ENCODE data around the gene PTPRD.

The PTPRD gene

DNA sequence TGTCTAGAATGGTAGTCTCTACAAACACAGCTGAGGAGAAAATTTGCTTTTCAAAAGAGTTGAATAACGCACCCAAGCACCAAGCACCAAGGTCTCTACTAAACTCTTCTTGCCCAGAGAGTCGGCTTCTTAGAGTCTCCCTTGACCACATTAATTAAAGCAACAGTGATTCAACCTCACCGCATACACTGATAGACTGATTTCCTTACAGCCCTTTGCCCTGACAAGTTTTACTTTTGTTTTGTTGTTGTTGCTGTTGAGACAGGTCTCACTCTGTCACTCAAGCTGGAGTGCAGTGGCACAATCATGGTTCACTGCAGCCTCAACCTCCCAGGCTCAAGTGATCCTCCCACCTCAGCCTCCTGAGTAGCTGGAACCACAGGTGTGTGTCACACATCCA lies 1777.5 kb downstream of the PTPRD start:
- Histone ChIP-seq H3K4me1 (ENCODE audit: insufficient read depth, low read length) (peaks cover 3% of the 10 kb centered on the region), H2AFZ (ENCODE audit: low read depth, low read length) (no peak overlapping the region)

DNA sequence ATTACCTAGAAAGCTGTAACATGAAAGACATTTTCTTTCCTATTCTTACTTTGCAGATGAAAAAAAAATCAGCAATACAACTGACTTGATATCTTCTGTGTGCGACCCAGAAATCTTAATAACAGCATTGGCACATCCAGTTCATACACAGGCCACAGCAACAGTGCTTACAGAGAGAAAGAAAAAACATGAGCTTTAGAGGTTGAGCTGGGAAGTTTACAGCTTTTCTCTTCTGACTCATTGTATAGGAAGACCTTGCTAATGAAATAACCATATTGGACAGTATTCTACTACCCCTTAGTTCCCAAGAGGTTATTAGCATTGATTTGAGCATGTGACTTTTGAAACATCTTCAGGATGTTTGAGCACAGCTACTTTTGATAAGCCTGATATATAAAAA lies 1779.8 kb downstream of the PTPRD start:
- Histone ChIP-seq H3K27me3 (ENCODE audit: insufficient read depth, low read length) (no peaks in the 10 kb centered on the region), H2AFZ (ENCODE audit: low read depth, low read length) (no peak overlapping the region), H3K4me3 (ENCODE audit: low read length) (no peak overlapping the region), H3K4me1 (ENCODE audit: insufficient read depth, low read length) (peaks cover 3% of the 10 kb centered on the region), H3K9me3 (ENCODE audit: low read length) (no peaks in the 10 kb centered on the region), H3K36me3 (ENCODE audit: insufficient read depth, low read length) (no peaks in the 10 kb centered on the region)

More for the DNA sequence above, 1777.5 kb downstream of the PTPRD start:
- H3K9me3 ChIP-seq (ENCODE audit: low read length): no peaks in the 10 kb centered on the region
- H3K36me3 ChIP-seq (ENCODE audit: insufficient read depth, low read length): no peaks in the 10 kb centered on the region
- H3K27me3 ChIP-seq (ENCODE audit: insufficient read depth, low read length): no peaks in the 10 kb centered on the region
- H3K4me3 ChIP-seq (ENCODE audit: low read length): no peak overlapping the region

DNA sequence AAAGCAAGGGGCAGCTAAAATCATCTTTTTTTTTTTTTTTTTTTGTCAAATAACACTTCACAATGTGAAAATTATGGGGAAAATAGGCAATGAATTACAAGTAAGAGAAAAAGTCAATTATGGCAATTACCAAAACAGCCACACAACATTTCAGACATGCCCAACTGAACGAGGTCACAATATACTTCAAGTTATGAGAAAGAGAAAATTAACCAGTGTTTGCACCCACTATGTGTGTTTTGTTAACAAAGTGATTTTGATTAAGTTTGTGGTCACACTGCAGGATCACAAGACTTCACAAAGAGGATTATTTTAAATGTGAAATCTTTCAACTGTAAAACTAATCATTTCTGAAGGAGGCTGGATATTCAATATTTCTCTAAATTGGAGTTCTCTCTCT lies 1780.4 kb downstream of the PTPRD start:
- H2AFZ ChIP-seq (ENCODE audit: low read depth, low read length): no peak overlapping the region
- no peak overlapping the region for H3K4me3 ChIP-seq (ENCODE audit: low read length)
- H3K36me3 ChIP-seq (ENCODE audit: insufficient read depth, low read length): no peaks in the 10 kb centered on the region
- H3K27me3 ChIP-seq (ENCODE audit: insufficient read depth, low read length): no peaks in the 10 kb centered on the region
- H3K9me3 ChIP-seq (ENCODE audit: low read length): no peaks in the 10 kb centered on the region
- H3K4me1 ChIP-seq (ENCODE audit: insufficient read depth, low read length): peaks cover 3% of the 10 kb centered on the region

DNA sequence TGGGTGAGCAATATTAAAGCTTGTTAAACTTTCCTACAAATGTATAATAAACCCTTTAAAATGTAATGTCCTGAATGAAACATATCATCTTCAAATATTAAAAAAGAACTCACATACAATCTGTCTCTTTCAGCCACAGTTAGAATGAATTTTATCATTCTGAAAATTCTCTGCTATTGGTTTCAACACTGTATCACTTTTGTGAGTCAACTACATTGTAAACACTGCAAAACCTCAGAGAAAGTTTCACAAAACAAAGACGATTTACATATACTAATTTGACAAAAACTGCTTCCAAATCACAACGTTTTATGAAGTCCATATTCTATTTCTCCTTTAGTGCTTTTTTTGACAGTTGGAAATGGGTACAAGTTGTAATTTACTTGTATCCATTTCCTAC lies 1781.2 kb downstream of the PTPRD start:
- Histone ChIP-seq H3K36me3 (ENCODE audit: insufficient read depth, low read length) (no peaks in the 10 kb centered on the region), H3K4me1 (ENCODE audit: insufficient read depth, low read length) (peaks cover 3% of the 10 kb centered on the region), H3K4me3 (ENCODE audit: low read length) (no peak overlapping the region), H3K9me3 (ENCODE audit: low read length) (no peaks in the 10 kb centered on the region), H3K27me3 (ENCODE audit: insufficient read depth, low read length) (no peaks in the 10 kb centered on the region), H2AFZ (ENCODE audit: low read depth, low read length) (no peak overlapping the region)

DNA sequence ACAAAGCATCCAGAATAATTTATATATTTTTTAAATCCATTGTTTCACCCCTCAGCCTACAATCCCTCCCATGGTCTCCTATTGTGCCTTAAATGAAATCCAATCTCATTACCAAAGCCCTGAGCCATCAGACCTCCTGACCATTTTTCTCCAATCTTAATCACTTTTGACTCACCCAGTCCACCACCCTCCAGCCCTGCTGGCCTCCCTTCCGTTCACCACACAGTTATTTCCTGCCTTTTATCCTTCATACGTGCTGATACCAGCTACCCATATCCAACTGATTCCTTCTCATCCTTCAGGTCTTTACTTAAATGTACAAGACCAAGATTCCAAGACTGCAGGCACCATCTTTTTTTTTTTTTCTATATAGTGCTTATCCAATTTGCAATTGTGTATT lies 1786.5 kb downstream of the PTPRD start:
- no peak overlapping the region for H2AFZ ChIP-seq (ENCODE audit: low read depth, low read length)
- H3K36me3 ChIP-seq (ENCODE audit: insufficient read depth, low read length): no peaks in the 10 kb centered on the region
- H3K4me3 ChIP-seq (ENCODE audit: low read length): no peak overlapping the region
- no peaks in the 10 kb centered on the region for H3K9me3 ChIP-seq (ENCODE audit: low read length)
- peaks cover 14% of the 10 kb centered on the region for H3K4me1 ChIP-seq (ENCODE audit: insufficient read depth, low read length)
- no peaks in the 10 kb centered on the region for H3K27me3 ChIP-seq (ENCODE audit: insufficient read depth, low read length)

DNA sequence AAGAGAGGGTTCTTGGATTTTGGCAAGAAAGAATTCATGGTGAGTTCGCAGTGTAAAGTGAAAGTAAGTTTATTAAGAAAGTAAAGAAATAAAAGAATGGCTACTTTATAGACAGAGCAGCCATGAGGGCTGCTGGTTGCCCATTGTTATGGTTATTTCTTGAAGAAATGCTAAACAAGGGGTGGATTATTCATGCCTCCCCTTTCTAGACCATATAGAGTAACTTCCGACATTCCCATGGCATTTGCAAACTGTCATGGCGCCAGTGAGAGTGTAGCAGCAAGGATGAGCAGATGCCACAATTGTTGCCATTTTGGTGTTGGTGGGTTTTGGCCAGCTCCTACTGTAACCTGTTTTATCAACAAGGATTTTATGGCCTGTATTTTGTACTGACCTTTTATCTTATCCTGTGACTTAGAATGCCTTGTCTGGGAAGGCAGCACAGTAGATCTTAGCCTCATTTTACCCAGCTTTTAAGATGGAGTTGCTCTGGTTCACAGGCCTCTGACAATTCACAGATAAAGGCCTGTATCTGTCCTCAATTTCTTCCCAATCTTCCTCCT lies 1787.1 kb downstream of the PTPRD start:
- no peak overlapping the region for H3K4me3 ChIP-seq (ENCODE audit: low read length)
- no peaks in the 10 kb centered on the region for H3K27me3 ChIP-seq (ENCODE audit: insufficient read depth, low read length)
- H2AFZ ChIP-seq (ENCODE audit: low read depth, low read length): peak overlapping the region; percentile 21
- H3K36me3 ChIP-seq (ENCODE audit: insufficient read depth, low read length): no peaks in the 10 kb centered on the region
- H3K9me3 ChIP-seq (ENCODE audit: low read length): no peaks in the 10 kb centered on the region
- H3K4me1 ChIP-seq (ENCODE audit: insufficient read depth, low read length): peaks cover 14% of the 10 kb centered on the region

DNA sequence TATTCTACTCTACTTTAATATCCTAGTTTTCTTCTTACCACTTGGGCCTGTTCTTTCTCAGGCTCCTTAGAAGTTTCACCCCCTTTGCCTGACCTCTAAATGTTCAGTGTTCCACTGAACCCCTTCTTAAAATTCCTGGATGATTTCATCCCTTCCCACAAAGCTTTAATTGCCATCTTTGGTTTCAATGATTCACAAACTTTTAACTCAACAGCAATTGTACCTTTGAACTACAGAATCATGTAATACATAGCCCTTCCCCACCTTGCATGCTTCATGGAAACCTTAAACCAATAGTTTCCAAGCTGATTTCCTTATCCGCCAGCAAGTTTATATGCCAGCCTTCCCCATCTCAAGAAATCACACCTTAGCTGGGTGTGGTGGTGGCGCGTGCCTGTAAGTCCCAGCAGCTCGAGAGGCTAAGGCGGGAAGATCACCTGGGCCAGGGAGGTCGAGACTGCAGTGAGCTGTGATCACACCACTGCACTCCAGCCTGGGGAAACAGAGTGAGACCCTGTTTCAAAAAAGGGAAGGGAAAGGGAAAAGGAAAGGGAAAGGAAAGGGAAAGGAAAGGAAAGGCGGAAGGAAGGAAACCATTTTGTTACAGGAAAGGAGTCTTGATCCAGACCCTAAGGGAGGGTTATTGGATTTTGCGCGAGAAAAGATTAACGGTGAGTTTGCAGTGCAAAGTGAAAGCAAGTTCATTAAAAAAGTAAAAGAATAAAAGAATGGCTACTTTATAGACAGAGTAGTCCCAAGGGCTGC lies 1789.5 kb downstream of the PTPRD start:
- H3K9me3 ChIP-seq (ENCODE audit: low read length): no peaks in the 10 kb centered on the region
- H3K27me3 ChIP-seq (ENCODE audit: insufficient read depth, low read length): no peaks in the 10 kb centered on the region
- H3K36me3 ChIP-seq (ENCODE audit: insufficient read depth, low read length): no peaks in the 10 kb centered on the region
- no peak overlapping the region for H3K4me3 ChIP-seq (ENCODE audit: low read length)
- no peak overlapping the region for H2AFZ ChIP-seq (ENCODE audit: low read depth, low read length)
- peaks cover 14% of the 10 kb centered on the region for H3K4me1 ChIP-seq (ENCODE audit: insufficient read depth, low read length)

DNA sequence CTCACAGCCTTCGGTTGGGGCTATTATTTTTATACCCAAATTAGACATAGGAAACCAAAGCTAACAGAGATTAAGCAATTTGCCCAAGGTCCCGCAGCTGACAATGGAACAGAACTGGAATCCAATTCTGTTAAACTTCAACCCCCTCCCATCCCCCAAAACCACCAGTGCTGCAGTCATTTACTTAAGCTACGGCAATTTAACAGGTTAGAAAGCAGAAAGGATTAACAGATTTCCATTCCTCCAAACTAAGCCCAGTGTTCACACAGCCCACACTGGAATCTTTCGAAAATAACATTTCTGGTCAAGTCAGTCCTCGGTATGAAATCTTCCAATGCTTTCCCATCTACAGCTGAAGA lies 1790.2 kb downstream of the PTPRD start:
- H3K4me3 ChIP-seq (ENCODE audit: low read length): no peak overlapping the region
- H3K36me3 ChIP-seq (ENCODE audit: insufficient read depth, low read length): no peaks in the 10 kb centered on the region
- H3K9me3 ChIP-seq (ENCODE audit: low read length): no peaks in the 10 kb centered on the region
- H3K27me3 ChIP-seq (ENCODE audit: insufficient read depth, low read length): no peaks in the 10 kb centered on the region
- no peak overlapping the region for H2AFZ ChIP-seq (ENCODE audit: low read depth, low read length)
- peaks cover 14% of the 10 kb centered on the region for H3K4me1 ChIP-seq (ENCODE audit: insufficient read depth, low read length)

DNA sequence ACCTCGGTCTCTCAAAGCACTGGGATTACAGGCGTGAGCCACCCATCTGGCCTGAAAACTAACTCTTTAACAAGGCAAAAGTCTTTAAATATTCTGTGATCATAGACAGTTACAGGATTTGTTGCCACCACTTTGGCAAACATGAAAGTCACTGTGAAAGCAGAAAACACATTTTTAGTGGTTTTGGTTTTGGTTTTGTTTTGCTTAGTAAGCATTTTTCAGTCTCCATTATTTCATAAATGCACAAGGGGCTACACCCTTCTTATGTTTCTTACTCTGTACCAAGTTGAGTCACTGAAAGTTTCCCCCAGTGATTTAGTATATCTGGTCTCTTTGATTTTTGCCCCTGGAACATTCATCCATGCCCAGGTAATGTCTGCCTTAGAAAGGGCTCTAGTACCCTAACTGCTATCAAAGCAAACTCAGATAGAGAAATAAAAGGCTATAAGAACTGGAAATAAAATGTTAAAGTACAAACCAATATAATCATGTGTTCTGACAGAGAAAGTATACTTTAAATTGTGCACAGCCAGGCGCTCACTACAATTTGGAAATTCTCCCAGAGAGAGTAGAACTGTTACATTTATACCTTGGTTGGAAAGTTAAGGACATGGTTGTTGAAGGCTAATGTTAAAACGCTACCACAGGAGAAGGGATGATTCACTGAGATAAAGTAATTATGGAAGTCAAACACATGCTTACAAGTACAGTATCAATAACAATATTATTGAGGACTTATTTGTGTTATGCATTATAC lies 1790.7 kb downstream of the PTPRD start:
- Histone ChIP-seq H3K27me3 (ENCODE audit: insufficient read depth, low read length) (no peaks in the 10 kb centered on the region), H3K4me3 (ENCODE audit: low read length) (no peak overlapping the region), H3K4me1 (ENCODE audit: insufficient read depth, low read length) (peaks cover 19% of the 10 kb centered on the region), H2AFZ (ENCODE audit: low read depth, low read length) (no peak overlapping the region), H3K36me3 (ENCODE audit: insufficient read depth, low read length) (no peaks in the 10 kb centered on the region), H3K9me3 (ENCODE audit: low read length) (no peaks in the 10 kb centered on the region)

DNA sequence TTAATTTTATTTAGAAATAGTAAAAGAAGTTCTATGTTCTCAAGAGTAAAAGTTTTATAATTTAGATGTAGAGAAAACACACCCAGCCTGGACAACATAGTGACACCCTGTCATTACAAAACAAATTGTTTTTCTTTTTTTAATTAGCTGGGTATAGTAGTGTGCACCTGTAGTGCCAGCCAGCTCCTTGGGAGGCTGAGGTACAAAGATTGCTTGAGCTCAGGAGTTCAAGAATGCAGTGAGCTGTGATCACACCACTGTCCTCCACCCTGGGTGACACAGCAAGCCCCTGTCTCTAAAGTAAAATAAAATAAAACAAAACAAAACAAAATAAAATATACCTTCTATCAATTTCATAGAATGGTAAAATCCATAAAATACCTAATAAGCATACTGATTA lies 1795.5 kb downstream of the PTPRD start:
- no peak overlapping the region for H2AFZ ChIP-seq (ENCODE audit: low read depth, low read length)
- H3K4me1 ChIP-seq (ENCODE audit: insufficient read depth, low read length): peaks cover 34% of the 10 kb centered on the region
- H3K27me3 ChIP-seq (ENCODE audit: insufficient read depth, low read length): no peaks in the 10 kb centered on the region
- H3K9me3 ChIP-seq (ENCODE audit: low read length): no peaks in the 10 kb centered on the region
- H3K4me3 ChIP-seq (ENCODE audit: low read length): no peak overlapping the region
- no peaks in the 10 kb centered on the region for H3K36me3 ChIP-seq (ENCODE audit: insufficient read depth, low read length)

DNA sequence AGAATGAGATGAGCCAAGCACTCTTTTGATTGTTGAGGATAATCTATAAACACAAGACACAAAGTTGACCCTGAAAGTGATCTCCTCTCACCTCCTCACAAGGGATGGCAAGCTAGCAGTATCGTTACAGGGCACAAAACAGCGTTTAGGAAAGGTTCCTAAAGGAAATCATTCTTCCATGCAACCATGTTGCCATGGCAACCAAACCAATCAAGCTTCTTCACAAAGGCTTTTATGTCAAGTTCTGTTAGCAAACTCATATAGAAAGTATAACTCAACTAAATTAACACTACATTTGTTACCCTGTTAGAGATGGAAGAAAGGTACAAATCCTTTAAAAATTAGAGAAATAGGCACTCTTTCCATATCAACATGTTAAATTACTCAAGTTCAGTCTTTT lies 1796.4 kb downstream of the PTPRD start:
- H2AFZ ChIP-seq (ENCODE audit: low read depth, low read length): no peak overlapping the region
- H3K4me3 ChIP-seq (ENCODE audit: low read length): no peak overlapping the region
- H3K4me1 ChIP-seq (ENCODE audit: insufficient read depth, low read length): peaks cover 34% of the 10 kb centered on the region

DNA sequence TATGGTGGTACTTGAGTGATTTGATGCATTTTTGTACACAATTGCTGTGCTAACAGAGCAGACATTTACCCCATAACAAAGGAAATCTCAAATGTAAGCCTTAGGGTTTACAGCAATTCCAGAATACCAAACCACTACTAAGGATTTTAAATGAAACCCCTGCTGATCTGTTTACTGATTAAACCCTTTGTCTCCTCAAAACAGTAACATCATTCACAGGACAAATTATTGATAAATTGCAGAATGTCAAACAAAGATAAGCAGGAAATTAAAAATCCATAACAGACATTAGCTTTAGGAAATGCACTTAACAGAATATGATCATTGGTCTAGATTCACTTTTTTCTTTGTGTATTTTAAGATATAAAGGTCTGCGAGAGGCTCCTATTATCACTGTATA lies 1796.9 kb downstream of the PTPRD start:
- Histone ChIP-seq H3K36me3 (ENCODE audit: insufficient read depth, low read length) (no peaks in the 10 kb centered on the region), H3K27me3 (ENCODE audit: insufficient read depth, low read length) (no peaks in the 10 kb centered on the region), H3K4me1 (ENCODE audit: insufficient read depth, low read length) (peaks cover 34% of the 10 kb centered on the region), H3K9me3 (ENCODE audit: low read length) (no peaks in the 10 kb centered on the region), H2AFZ (ENCODE audit: low read depth, low read length) (no peak overlapping the region), H3K4me3 (ENCODE audit: low read length) (no peak overlapping the region)

More for the DNA sequence above, 1796.4 kb downstream of the PTPRD start:
- H3K9me3 ChIP-seq (ENCODE audit: low read length): no peaks in the 10 kb centered on the region
- no peaks in the 10 kb centered on the region for H3K36me3 ChIP-seq (ENCODE audit: insufficient read depth, low read length)
- H3K27me3 ChIP-seq (ENCODE audit: insufficient read depth, low read length): no peaks in the 10 kb centered on the region

DNA sequence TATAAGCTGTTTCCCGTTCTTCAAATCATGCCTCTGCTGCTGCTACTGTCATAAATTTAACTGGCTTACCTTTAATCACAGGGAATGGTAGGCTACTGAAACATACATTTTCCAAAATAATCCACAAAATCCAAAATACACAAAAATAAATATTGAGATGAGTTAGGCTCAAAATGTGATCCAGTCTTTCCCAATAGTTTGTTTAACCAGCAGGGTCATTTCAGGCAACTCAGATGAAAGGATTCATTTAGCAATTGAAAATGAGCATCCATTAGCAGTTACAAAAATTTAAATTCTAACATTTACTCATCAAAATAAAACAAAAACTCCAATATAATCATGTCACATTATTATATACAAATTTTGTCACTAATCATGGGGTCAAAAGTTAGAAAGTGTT lies 1797.6 kb downstream of the PTPRD start:
- no peaks in the 10 kb centered on the region for H3K9me3 ChIP-seq (ENCODE audit: low read length)
- H3K4me1 ChIP-seq (ENCODE audit: insufficient read depth, low read length): peaks cover 34% of the 10 kb centered on the region
- H2AFZ ChIP-seq (ENCODE audit: low read depth, low read length): no peak overlapping the region
- no peaks in the 10 kb centered on the region for H3K36me3 ChIP-seq (ENCODE audit: insufficient read depth, low read length)
- no peak overlapping the region for H3K4me3 ChIP-seq (ENCODE audit: low read length)
- H3K27me3 ChIP-seq (ENCODE audit: insufficient read depth, low read length): no peaks in the 10 kb centered on the region
